Prostate gland (tissue), 2 donors: ENCODE results near the gene STYXL2.

Experiments
- POLR2A ChIP-seq: fragments of 450-650 bp; IDR thresholded peaks from one replicate; pipeline ENCODE4 v1.6.1; 2016; ENCODE audit warnings: antibody characterized with exemption, mild to moderate bottlenecking
- TF ChIP-seq, protein P1 (sequence below), 4 experiments: fragments of 200-600 bp in 2 of 4; fragments of 450-650 bp in 2 of 4; sonication (generic) in 2 of 4; IDR thresholded peaks; 1 replicate in 3 of 4; 2 replicates in 1 of 4; pipeline ENCODE4 v1.5.1; 2016 to 2019; ENCODE audit warnings: antibody characterized with exemption in 4 of 4, mild to moderate bottlenecking in 2 of 4, moderate library complexity in 2 of 4

DNA sequence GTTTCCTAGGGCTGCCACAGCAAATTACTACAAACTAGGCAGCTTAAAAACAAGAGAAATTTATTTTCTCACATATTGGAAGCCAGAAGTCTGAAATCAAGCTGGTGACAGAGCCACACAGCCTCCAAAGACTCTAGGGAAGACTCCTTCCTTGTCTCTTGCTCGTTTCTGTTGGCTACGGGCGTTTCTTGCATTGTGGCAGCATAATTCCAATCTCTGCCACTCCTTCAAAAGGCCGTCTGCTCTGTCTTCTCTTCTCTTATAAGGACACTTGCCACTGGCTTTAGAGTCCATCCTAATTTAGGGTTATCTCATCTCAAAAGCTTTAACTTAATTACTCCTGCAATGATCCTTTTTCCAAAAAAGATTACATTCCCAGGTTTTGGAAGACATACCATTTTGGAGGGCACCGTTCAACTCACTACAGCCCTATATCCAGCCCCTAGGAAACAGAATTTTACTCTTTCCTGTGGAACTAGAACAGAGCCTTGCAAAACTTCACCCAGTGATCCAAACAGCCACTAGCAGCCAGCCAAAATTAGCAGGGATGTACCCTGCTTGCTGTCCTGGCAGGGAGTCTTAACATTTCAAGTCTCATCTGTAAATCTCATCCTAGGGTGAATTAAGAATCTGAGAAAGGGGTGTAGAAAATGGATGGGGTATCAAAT is 9.2 kb downstream of the STYXL2 start:
- TF ChIP-seq, protein P1, sequence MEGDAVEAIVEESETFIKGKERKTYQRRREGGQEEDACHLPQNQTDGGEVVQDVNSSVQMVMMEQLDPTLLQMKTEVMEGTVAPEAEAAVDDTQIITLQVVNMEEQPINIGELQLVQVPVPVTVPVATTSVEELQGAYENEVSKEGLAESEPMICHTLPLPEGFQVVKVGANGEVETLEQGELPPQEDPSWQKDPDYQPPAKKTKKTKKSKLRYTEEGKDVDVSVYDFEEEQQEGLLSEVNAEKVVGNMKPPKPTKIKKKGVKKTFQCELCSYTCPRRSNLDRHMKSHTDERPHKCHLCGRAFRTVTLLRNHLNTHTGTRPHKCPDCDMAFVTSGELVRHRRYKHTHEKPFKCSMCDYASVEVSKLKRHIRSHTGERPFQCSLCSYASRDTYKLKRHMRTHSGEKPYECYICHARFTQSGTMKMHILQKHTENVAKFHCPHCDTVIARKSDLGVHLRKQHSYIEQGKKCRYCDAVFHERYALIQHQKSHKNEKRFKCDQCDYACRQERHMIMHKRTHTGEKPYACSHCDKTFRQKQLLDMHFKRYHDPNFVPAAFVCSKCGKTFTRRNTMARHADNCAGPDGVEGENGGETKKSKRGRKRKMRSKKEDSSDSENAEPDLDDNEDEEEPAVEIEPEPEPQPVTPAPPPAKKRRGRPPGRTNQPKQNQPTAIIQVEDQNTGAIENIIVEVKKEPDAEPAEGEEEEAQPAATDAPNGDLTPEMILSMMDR (IDR thresholded peaks at IDR 0.05) = no peak
- TF ChIP-seq POLR2A = no peak
